GM12891 (cell line): ENCODE measurements around the gene OMA1.

ENCODE experiments used
- POLR2A ChIP-seq: IDR thresholded peaks from 2 replicates; pipeline ENCODE4 v1.6.1; 2011; ENCODE audit warnings: low read depth, low read length, control low read depth
- POLR2AphosphoS5 ChIP-seq: IDR thresholded peaks from 2 replicates; pipeline ENCODE4 v1.6.1; 2011; ENCODE audit warnings: low read depth, low read length, control low read depth
- POU2F2 ChIP-seq: IDR thresholded peaks from 2 replicates; pipeline ENCODE4 v1.6.1; 2011; ENCODE audit warnings: low read depth, mild to moderate bottlenecking, control low read depth, low read length, moderate library complexity
- TAF1 ChIP-seq: IDR thresholded peaks from 2 replicates; pipeline ENCODE4 v1.6.1; 2011; ENCODE audit warnings: low read depth, low read length, control low read depth

DNA sequence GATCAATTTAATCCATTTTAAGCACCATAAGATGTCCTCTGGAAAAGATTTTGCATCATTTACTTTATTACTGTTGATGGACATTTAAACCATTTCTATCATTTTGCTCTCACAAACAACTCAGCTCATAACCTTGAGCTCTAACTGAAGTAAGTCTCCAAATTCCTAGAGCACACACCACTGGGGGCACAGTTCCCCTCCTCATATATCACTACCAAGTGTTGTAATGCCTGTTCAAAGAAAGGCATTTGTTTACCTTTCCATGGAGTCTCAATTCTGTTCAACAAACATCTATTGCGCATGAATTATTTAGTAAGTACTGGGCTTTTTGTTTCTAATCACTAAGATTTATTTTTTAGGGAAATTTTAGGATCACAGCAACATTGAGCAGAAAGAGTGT lies 8.9 kb upstream of the OMA1 start:
- no peak for TF ChIP-seq POU2F2
- TF ChIP-seq POLR2AphosphoS5: no peak
- no peak for TF ChIP-seq TAF1
- TF ChIP-seq POLR2A: no peak
